ENCODE measurements around the gene DCUN1D3. TPM values are rescaled to one million over a fixed set of nuclear protein-coding genes. Genes with fewer than 3 reads are reported as not detected.

The DCUN1D3 gene
- total RNA-seq, 1 experiment from 2014 or later = 17.7 TPM

DNA sequence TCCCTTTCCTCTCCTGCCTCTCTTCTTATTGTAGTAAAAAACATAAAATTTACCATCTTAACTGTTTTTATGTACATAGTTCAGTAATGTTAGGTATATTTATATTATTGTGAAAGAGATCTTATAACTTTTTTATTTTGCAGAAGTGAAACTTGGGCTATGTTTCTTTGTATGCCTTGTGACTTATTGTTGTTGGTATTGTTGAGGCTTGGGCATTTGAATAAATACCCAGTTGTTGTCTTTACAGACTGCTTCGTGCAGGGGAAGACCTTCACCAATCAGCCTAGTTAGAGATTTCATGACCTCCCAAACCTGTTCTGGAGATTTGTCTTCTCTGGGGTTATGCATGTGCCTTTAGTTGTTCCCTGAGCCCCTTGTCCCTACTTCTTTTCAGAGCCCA lies 61.9 kb downstream of the DCUN1D3 start:
- no peak for DNase-seq (ENCODE audit: low read depth in 1 of 2, low spot score in 2 of 2)
- Histone ChIP-seq H3K4me1 (replicated peaks) (no peaks in the 10 kb centered on the region), H3K27ac (no peak overlapping the region), H3K36me3 (peaks cover 81% of the 10 kb centered on the region), H3K27me3 (replicated peaks) (no peaks in the 10 kb centered on the region; the same call in 1 of the 2 replicates), H3K4me3 (no peak overlapping the region), H3K9me3 (replicated peaks) (no peaks in the 10 kb centered on the region)

DNA sequence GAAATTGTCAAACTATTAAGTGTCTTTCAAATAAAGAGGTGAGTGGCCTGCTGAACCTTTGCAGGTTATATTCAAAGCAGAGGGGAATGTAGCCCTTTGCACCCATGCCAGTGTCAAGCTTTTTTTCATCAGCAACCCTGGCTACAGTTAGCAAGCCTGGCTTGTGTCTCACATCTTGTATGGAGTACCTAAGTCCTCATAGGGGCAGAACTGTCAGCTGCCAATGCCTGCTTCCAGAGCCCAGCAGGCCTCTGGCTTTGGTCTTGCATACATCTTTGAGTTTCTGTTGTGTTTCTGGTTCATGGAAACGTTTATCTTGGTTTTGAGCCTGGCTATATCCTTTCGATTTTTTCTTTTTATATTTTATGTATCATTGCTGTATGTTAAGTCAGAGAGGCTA lies 67.1 kb downstream of the DCUN1D3 start:
- Histone ChIP-seq H3K27ac (no peak overlapping the region), H3K4me1 (replicated peaks) (no peaks in the 10 kb centered on the region), H3K9me3 (replicated peaks) (no peaks in the 10 kb centered on the region), H3K4me3 (no peak overlapping the region), H3K36me3 (peaks cover 82% of the 10 kb centered on the region), H3K27me3 (replicated peaks) (no peaks in the 10 kb centered on the region; the same call in 1 of the 2 replicates)
- DNase-seq (ENCODE audit: low read depth in 1 of 2, low spot score in 2 of 2) = no peak

DNA sequence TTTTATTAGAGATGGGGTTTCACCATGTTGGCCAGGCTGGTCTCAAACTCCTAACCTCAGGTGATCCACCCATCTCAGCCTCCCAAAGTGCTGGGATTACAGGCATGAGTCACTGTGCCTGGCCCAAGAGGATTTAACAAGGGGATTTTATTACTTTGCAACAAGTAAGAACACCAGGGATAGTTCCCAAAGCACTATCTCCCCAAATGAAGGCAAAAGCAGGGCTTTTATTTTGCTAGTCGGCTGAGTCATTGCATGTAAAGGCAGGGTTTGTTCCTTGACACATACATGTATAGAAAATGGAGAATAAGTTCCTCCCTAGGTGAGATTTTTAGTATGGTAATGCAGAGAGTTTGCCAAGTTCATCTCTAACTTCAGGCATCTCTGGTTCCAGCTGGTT lies 69.8 kb downstream of the DCUN1D3 start:
- Histone ChIP-seq H3K9me3 (replicated peaks) (no peaks in the 10 kb centered on the region), H3K4me1 (replicated peaks) (no peaks in the 10 kb centered on the region), H3K27me3 (replicated peaks) (no peaks in the 10 kb centered on the region), H3K36me3 (peaks cover 81% of the 10 kb centered on the region), H3K4me3 (no peak overlapping the region), H3K27ac (no peak overlapping the region)
- no peak for DNase-seq (ENCODE audit: low read depth in 1 of 2, low spot score in 2 of 2)

DNA sequence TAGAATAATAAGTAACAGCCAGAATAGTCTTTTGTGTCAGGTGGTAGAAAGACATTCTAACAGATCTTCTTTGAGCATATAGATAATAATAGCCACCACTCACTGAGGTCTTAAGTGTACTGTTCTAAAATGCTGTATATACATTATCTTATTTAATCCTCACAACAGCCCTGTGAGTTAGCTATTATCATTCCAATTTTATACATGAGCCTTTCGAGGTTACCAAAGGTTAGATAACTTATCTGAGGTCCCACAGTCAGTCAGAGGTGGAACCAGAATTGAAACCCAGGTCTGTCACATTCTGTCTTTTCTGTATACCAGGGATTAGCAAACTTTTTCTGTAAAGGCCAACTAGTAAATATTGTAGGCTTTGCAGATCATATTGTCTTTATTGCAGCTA lies 70.6 kb downstream of the DCUN1D3 start:
- Histone ChIP-seq H3K4me1 (replicated peaks) (no peaks in the 10 kb centered on the region), H3K9me3 (replicated peaks) (no peaks in the 10 kb centered on the region), H3K27me3 (replicated peaks) (no peaks in the 10 kb centered on the region), H3K27ac (no peak overlapping the region), H3K36me3 (peaks cover 80% of the 10 kb centered on the region), H3K4me3 (no peak overlapping the region)
- DNase-seq (ENCODE audit: low read depth in 1 of 2, low spot score in 2 of 2) = no peak

DNA sequence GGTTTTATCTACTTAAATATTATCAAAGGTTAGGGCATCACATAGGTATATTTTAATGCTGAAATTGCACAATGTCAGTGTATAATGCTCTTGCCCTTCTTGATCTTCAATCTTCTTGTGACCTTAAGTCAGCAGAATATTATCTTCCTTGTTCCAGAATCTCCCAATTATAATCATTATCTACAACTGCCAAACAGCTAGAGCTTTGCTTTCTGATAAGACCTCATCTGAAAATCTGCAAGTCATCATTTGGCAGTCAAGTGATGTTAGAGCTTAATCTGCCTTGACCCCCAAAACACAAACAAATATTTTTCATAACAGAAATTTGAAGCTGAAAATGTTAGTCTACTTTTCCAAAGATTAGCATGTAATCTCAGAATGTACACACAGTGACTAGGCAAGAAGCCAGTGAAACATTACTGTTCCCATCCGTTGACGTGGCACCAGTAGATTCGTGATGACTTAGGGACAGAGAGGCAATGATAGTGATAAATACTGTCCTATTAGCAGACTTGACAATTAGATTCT lies 74.1 kb downstream of the DCUN1D3 start:
- no peaks in the 10 kb centered on the region for H3K4me1 ChIP-seq (replicated peaks)
- H3K27ac ChIP-seq = no peak overlapping the region
- peaks cover 84% of the 10 kb centered on the region for H3K36me3 ChIP-seq
- DNase-seq (ENCODE audit: low read depth in 1 of 2, low spot score in 2 of 2) = no peak
- no peaks in the 10 kb centered on the region for H3K27me3 ChIP-seq (replicated peaks)
- no peak overlapping the region for H3K4me3 ChIP-seq
- H3K9me3 ChIP-seq (replicated peaks) = no peaks in the 10 kb centered on the region

DNA sequence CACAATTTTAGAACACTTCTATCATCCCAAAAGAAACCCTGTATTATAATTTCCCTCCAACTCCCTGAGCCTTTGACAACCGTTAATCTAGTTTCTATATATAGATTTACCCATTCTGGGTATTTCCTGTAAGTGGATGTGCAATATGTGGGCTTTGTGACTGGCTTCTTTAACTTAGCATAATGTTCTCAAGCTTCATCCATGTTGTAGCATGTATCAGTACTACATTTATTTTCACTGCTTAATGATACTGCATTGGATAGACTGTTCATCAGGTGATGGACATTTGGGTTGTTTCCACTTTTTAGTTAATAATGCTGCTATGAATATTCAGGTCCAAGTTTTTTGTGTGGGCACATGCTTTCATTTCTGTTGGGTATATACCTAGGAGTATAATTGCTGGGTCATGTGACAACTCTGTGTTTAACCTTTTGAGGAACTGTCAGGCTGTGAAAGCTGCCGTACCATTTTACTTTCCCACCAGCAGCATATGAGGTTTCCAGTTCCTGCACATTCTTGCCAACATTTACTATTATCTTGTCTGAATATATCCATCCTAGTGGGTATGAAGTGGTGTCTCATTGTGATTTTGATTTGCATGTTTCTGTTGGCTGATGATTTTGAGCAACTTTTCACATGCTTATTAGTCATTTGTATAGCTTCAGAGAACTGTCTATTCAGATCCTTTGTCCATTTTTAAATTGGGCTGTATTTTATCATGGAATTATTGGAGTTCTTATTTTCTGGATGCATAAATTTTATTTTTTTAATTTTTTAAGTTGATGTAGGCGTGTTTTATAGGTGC lies 77.4 kb downstream of the DCUN1D3 start:
- Histone ChIP-seq H3K36me3 (peaks cover 84% of the 10 kb centered on the region), H3K4me3 (no peak overlapping the region), H3K4me1 (replicated peaks) (no peaks in the 10 kb centered on the region), H3K9me3 (replicated peaks) (no peaks in the 10 kb centered on the region), H3K27ac (no peak overlapping the region), H3K27me3 (replicated peaks) (no peaks in the 10 kb centered on the region)
- DNase-seq (ENCODE audit: low read depth in 1 of 2, low spot score in 2 of 2) = no peak

DNA sequence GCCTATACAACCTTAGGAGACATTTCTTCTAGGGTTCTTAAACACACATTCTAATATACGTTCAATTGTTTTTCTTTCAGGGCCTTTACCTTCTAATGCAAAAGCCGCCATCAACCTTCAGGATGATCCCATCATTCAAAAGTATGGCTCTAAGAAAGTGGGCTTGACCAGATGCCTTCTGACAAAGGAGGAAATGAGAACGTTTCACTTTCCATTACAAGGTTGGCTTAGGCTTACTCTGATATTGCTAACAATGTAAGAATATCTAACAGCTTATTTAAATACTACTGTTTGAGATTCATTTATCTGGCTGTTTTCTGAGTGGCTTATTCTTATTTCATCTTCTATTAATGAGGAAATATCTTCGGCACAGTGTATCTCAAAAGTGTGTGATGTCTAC lies 78.5 kb downstream of the DCUN1D3 start:
- Histone ChIP-seq H3K27ac (no peak overlapping the region), H3K36me3 (peaks cover 86% of the 10 kb centered on the region), H3K9me3 (replicated peaks) (no peaks in the 10 kb centered on the region), H3K27me3 (replicated peaks) (no peaks in the 10 kb centered on the region), H3K4me1 (replicated peaks) (no peaks in the 10 kb centered on the region), H3K4me3 (no peak overlapping the region)
- DNase-seq (ENCODE audit: low read depth in 1 of 2, low spot score in 2 of 2) = no peak

DNA sequence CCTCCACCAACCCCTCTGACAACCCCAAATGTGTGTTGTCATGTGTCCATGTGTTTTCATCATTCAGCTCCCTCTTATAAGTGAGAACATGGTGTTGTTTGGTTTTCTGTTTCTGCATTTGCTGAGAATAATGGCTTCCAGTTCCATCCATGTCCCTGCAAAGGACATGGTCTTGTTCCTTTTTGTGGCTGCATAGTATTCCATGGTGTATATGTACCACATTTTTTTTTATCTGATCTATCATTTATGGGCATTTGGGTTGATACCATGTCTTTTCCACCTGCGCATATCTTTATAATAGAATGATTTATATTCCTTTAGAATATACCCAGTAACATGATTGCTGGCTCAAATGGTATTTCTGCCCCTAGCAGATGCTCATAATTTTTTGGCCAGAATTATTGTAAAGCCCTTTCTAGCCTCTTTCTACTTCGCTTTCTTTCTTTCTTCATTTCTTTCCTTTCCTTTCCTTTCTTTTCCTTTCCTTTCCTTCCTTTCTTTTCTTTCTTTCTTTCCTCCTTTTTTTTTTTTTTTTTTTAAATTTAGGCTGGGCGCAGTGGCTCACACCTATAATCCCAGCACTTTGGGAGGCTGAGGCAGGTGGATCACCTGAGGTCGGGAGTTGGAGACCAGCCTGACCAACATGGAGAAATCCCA lies 81.1 kb downstream of the DCUN1D3 start:
- Histone ChIP-seq H3K4me1 (replicated peaks) (no peaks in the 10 kb centered on the region), H3K27ac (no peak overlapping the region), H3K4me3 (no peak overlapping the region), H3K27me3 (replicated peaks) (no peaks in the 10 kb centered on the region), H3K9me3 (replicated peaks) (no peaks in the 10 kb centered on the region), H3K36me3 (peaks cover 88% of the 10 kb centered on the region)
- no peak for DNase-seq (ENCODE audit: low read depth in 1 of 2, low spot score in 2 of 2)

DNA sequence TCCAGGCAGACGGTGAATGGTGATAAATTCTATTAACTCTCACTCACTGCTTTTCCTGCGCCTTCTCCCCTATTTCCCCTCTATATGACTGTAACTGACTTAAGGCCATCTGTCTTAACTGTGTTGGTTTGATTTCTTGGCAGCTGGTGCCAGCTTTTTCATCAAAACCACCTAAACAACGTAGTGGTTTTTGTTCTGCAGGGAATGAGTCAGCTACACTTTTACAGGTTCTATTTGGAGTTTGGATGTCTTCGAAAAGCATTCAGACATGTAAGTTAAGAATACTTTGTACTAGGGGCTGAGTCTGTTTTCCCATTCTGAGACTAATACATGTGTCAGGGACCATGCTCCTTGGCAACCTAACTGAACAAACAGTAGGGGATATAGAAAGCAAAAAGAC lies 85.4 kb downstream of the DCUN1D3 start:
- no peaks in the 10 kb centered on the region for H3K4me1 ChIP-seq (replicated peaks)
- H3K36me3 ChIP-seq = peaks cover 63% of the 10 kb centered on the region
- DNase-seq (ENCODE audit: low read depth in 1 of 2, low spot score in 2 of 2) = no peak
- no peak overlapping the region for H3K4me3 ChIP-seq
- no peak overlapping the region for H3K27ac ChIP-seq
- H3K27me3 ChIP-seq (replicated peaks) = no peaks in the 10 kb centered on the region
- no peaks in the 10 kb centered on the region for H3K9me3 ChIP-seq (replicated peaks)

DNA sequence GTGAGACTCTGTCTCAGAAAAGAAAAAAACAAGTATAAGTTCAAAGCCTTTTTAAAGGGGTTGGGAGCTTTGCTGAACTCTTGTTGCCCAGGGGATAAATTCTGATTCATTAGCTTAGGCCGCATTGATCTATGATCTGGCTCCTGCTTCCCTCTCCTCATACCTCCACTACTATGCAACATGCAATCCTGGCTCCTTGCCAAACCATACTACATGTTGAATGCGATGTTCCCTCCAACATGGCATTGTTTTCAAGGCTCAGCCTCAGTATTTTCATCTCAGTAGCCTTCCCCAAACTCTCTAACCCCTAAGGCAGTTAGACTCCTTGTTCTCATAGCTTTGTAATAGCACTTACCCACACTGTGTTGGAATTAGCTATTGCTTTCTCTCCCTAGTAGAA lies 87.6 kb downstream of the DCUN1D3 start:
- Histone ChIP-seq H3K27ac (no peak overlapping the region), H3K9me3 (replicated peaks) (no peaks in the 10 kb centered on the region), H3K36me3 (peaks cover 46% of the 10 kb centered on the region), H3K4me3 (no peak overlapping the region), H3K27me3 (replicated peaks) (no peaks in the 10 kb centered on the region), H3K4me1 (replicated peaks) (0 out of 2 replicates have a peak, but pooled peaks cover 3% of the 10 kb centered on the region)
- no peak for DNase-seq (ENCODE audit: low read depth in 1 of 2, low spot score in 2 of 2)

DNA sequence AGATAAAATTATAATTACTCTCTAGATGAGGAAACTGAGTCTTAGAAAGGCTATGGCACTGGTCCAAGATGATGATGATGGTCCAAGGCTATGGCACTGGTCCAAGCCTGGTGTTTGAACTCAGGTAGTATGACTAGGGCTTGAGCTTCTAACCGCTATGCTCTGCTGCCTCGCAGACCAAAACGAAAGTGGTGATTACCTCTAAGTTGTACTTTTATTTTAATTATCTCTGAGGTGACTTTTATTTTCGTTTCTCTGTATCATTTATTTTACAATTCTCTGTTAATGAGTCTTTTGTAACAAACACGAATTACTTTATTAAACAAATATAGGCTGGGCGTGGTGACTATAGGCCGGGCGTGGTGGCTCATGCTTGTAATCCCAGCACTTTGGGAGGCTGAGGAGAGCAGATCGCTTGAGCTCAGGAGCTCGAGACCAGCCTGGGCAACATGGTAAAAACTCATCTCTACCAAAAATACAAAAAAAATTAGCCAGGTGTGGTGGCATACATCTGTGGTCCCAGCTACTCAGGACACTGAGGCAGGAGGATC lies 88.2 kb downstream of the DCUN1D3 start:
- peaks cover 43% of the 10 kb centered on the region for H3K36me3 ChIP-seq
- no peak overlapping the region for H3K27ac ChIP-seq
- DNase-seq (ENCODE audit: low read depth in 1 of 2, low spot score in 2 of 2) = no peak
- no peaks in the 10 kb centered on the region for H3K27me3 ChIP-seq (replicated peaks)
- H3K9me3 ChIP-seq (replicated peaks) = no peaks in the 10 kb centered on the region
- H3K4me1 ChIP-seq (replicated peaks) = 0 out of 2 replicates have a peak, but pooled peaks cover 3% of the 10 kb centered on the region
- no peak overlapping the region for H3K4me3 ChIP-seq

DNA sequence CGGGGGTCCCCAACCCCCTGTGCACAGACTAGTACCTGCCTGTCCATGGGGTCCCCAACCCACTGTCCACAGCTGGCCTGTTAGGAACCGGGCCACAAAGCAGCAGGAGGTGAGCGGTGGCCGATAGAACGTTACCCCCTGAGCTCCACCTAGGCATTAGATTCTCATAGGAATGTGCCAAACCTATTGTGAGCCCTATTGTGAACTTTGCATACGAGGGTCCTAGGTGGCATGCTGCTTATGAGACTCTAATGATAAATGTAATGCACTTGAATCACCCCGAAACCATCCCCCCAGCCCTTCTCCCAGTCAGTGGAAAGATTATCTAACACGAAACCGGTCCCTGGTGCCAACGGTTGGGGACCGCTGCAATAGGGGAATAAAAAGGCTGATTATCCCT lies 92.3 kb downstream of the DCUN1D3 start:
- H3K36me3 ChIP-seq = peaks cover 15% of the 10 kb centered on the region
- no peak for DNase-seq (ENCODE audit: low read depth in 1 of 2, low spot score in 2 of 2)
- H3K27ac ChIP-seq = no peak overlapping the region
- H3K9me3 ChIP-seq (replicated peaks) = no peaks in the 10 kb centered on the region
- H3K27me3 ChIP-seq (replicated peaks) = no peaks in the 10 kb centered on the region
- H3K4me3 ChIP-seq = no peak overlapping the region
- 0 out of 2 replicates have a peak, but pooled peaks cover 3% of the 10 kb centered on the region for H3K4me1 ChIP-seq (replicated peaks)

DNA sequence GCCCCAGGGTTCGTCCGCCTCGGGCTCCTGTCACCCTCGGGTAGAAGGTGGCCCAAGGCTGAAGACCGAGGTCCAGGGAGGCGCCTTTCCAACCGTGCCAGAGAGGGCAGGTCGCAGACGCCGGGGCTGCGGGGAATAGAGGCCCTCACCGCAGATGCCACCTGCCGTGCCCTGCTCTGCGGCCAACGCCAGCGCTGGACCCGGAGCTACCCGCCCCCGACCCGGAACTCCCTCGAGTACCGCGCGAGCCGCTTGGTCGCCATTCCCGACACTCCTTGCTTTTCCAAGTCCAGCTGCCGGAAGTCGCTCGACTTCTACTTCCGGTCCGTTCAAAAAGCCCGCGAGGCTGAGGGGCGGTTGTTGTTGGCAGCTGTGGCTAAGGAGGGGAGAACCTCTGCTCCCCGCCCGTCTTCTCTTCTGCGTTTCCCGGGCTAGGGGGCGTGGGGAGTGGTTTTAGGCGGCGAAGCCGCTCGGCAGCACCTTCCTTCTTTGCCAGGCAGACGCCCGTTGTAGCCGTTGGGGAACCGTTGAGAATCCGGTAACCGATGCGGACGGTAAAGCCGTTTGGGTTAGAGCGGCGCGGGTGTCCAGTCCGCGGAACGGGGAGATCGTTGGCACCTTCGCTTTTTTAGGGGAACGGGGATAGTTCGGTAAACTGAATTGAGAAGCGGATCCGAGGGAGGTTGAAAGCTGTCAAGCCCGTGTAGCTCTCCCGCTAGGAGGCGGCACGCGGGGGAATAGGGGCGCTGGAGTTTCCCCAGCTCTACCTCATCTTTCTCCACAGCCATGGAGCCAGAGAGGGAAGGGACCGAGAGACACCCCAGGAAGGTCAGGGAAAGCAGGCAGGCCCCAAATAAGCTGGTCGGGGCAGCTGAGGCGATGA lies 93.7 kb downstream of the DCUN1D3 start, which contains the start of the genes ERI2 and REXO5:
TSS of gene ERI2 (minus strand) at position 305 of the 883 bp plus-strand sequence. CDS start at position 263, 42 bp downstream.
TSS of gene REXO5 (plus strand) at position 360 of the 883 bp plus-strand sequence. CDS start at position 787, 427 bp downstream.
- no peaks in the 10 kb centered on the region for H3K27me3 ChIP-seq (replicated peaks)
- peak; percentile 97 for DNase-seq (ENCODE audit: low read depth in 1 of 2, low spot score in 2 of 2)
- H3K9me3 ChIP-seq (replicated peaks) = no peaks in the 10 kb centered on the region
- H3K4me1 ChIP-seq (replicated peaks) = 0 out of 2 replicates have a peak, but pooled peaks cover 3% of the 10 kb centered on the region
- H3K36me3 ChIP-seq = peaks cover 14% of the 10 kb centered on the region
- H3K27ac ChIP-seq = peak within 1 kb of the TSS; percentile 92
- H3K4me3 ChIP-seq = peak within 1 kb of the TSS; percentile 82
